Activated naive CD8-positive, alpha-beta T cell (primary cell): ENCODE measurements around the gene PCBP3.

Experiments
- H3K27ac Mint-ChIP-seq: one replicate; pipeline ENCODE4 v1.8.0; 2021; ENCODE audit warnings: mixed read lengths
- H3K27me3 Mint-ChIP-seq: one replicate; pipeline ENCODE4 v1.8.0; 2021; ENCODE audit warnings: mixed read lengths
- H3K36me3 Mint-ChIP-seq: one replicate; pipeline ENCODE4 v1.8.0; 2021; ENCODE audit warnings: mixed read lengths
- H3K4me1 Mint-ChIP-seq: one replicate; pipeline ENCODE4 v1.8.0; 2021; ENCODE audit warnings: low read depth, mixed read lengths
- H3K4me3 Mint-ChIP-seq: one replicate; pipeline ENCODE4 v1.8.0; 2021; ENCODE audit warnings: mild to moderate bottlenecking, mixed read lengths
- H3K9me3 Mint-ChIP-seq: one replicate; pipeline ENCODE4 v1.8.0; 2021; ENCODE audit warnings: low read depth, mixed read lengths

The PCBP3 gene

GRCh38 chr21:45859041-45859761 lies 215.7 kb downstream of the PCBP3 start:
- Mint-ChIP-seq H3K36me3 (no peaks in the 10 kb centered on the region), H3K9me3 (no peaks in the 10 kb centered on the region), H3K27ac (no peak overlapping the region), H3K27me3 (peaks cover 2% of the 10 kb centered on the region), H3K4me3 (no peak overlapping the region), H3K4me1 (no peaks in the 10 kb centered on the region)

GRCh38 chr21:45859762-45860357 lies 216.3 kb downstream of the PCBP3 start:
- Mint-ChIP-seq H3K9me3 (no peaks in the 10 kb centered on the region), H3K4me3 (no peak overlapping the region), H3K4me1 (no peaks in the 10 kb centered on the region), H3K27me3 (no peaks in the 10 kb centered on the region), H3K36me3 (no peaks in the 10 kb centered on the region), H3K27ac (no peak overlapping the region)

GRCh38 chr21:45860493-45861155 lies 217.1 kb downstream of the PCBP3 start:
- no peaks in the 10 kb centered on the region for H3K36me3 Mint-ChIP-seq
- H3K4me1 Mint-ChIP-seq, result no peaks in the 10 kb centered on the region
- no peak overlapping the region for H3K27ac Mint-ChIP-seq
- H3K27me3 Mint-ChIP-seq, result no peaks in the 10 kb centered on the region
- H3K9me3 Mint-ChIP-seq, result no peaks in the 10 kb centered on the region
- no peak overlapping the region for H3K4me3 Mint-ChIP-seq

GRCh38 chr21:45861156-45861870 lies 217.8 kb downstream of the PCBP3 start:
- Mint-ChIP-seq H3K4me1 (no peaks in the 10 kb centered on the region), H3K27ac (no peak overlapping the region), H3K27me3 (no peaks in the 10 kb centered on the region), H3K36me3 (no peaks in the 10 kb centered on the region), H3K9me3 (no peaks in the 10 kb centered on the region), H3K4me3 (no peak overlapping the region)

DNA sequence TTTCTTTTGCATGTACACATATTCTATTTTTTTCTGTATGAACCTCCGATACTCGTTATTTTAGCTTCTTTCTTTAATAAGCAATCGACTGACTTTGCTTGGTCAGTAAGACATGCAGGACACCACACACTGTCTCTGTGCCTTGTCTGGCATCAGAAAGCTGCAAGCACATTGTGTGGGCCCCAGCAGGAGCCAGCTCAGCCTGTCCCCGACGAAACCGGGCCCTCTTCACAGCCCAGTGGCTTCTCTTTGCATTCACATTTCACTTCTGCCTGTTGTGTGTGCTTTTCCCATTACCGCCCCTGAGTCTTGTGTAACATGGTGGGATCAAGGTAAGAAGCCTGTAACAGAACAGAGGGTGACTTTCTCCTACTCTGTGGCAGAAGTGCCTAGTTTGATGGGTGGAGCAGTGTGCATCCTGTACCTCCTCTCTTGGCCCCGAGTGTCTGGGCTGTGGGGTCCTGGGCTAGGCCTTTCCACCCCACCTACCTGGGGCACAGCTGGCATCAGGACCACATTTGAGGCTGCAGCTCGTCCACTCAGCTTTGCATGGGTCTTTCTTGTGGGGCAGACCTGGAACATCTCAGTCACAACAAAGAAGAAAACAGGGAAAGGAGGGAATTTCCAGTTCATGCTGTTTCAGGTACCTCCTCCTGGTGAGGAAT lies 219.2 kb downstream of the PCBP3 start:
- Mint-ChIP-seq H3K9me3 (no peaks in the 10 kb centered on the region), H3K27ac (no peak overlapping the region), H3K4me3 (no peak overlapping the region), H3K27me3 (no peaks in the 10 kb centered on the region), H3K36me3 (no peaks in the 10 kb centered on the region), H3K4me1 (peaks cover 3% of the 10 kb centered on the region)

DNA sequence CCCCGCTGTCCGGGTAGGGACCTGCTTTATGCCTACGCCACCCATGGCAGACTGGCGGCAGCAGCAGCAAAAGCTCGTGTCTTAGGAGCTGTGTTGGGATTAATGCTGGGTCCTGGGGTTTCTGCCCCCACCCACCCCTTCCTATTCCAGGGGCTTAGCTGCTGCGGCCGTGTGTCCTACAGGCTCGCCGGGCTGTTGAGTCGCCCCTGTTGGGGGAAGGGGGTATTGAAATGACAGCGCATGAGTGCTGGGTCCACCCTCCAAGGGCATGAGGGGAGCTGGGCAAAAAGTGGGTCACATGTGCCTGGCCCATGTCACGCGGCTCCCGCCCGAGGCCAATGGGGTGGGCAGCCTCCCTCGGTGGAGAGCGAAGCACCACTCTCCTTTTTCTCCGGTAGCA lies 219.7 kb downstream of the PCBP3 start:
- H3K36me3 Mint-ChIP-seq, result no peaks in the 10 kb centered on the region
- H3K9me3 Mint-ChIP-seq, result no peaks in the 10 kb centered on the region
- H3K4me3 Mint-ChIP-seq, result no peak overlapping the region
- peaks cover 4% of the 10 kb centered on the region for H3K4me1 Mint-ChIP-seq
- no peak overlapping the region for H3K27ac Mint-ChIP-seq
- no peaks in the 10 kb centered on the region for H3K27me3 Mint-ChIP-seq

GRCh38 chr21:45863751-45864150 lies 220.2 kb downstream of the PCBP3 start:
- Mint-ChIP-seq H3K27me3 (no peaks in the 10 kb centered on the region), H3K9me3 (no peaks in the 10 kb centered on the region), H3K4me3 (peak overlapping the region; percentile 6), H3K36me3 (no peaks in the 10 kb centered on the region), H3K27ac (no peak overlapping the region), H3K4me1 (peaks cover 4% of the 10 kb centered on the region)

DNA sequence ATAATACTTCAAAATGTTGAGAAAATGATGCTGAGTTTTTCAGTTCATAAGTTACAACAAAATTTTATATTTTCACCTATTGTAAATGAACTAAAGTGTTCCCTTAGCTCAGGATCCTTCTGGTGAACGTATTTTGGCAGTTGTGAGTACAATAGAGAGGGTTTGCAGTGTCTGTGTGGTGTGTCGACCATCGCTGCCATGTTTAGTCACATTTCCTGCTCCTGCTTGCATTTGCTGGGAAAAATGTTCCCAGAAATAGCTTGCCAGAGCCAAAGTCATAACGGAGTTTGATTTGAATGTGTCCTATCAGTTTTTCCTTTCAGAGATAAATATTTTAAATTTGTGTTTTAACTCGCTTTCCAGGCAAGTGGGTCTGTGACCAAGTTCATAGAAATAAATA lies 220.9 kb downstream of the PCBP3 start:
- Mint-ChIP-seq H3K36me3 (no peaks in the 10 kb centered on the region), H3K4me3 (no peak overlapping the region), H3K27ac (no peak overlapping the region), H3K27me3 (no peaks in the 10 kb centered on the region), H3K4me1 (peaks cover 4% of the 10 kb centered on the region), H3K9me3 (no peaks in the 10 kb centered on the region)

- H3K4me3 Mint-ChIP-seq, result no peak overlapping the region
- H3K4me1 Mint-ChIP-seq, result peaks cover 4% of the 10 kb centered on the region
- H3K36me3 Mint-ChIP-seq, result no peaks in the 10 kb centered on the region
- no peaks in the 10 kb centered on the region for H3K27me3 Mint-ChIP-seq
- H3K9me3 Mint-ChIP-seq, result no peaks in the 10 kb centered on the region
- H3K27ac Mint-ChIP-seq, result no peak overlapping the region
These were observed 221.7 kb downstream of the PCBP3 start for GRCh38 chr21:45865106-45865835.

- Mint-ChIP-seq H3K27ac (no peak overlapping the region), H3K4me1 (peaks cover 4% of the 10 kb centered on the region), H3K36me3 (no peaks in the 10 kb centered on the region), H3K4me3 (no peak overlapping the region), H3K9me3 (no peaks in the 10 kb centered on the region), H3K27me3 (no peaks in the 10 kb centered on the region)
These were observed 223.0 kb downstream of the PCBP3 start for GRCh38 chr21:45866551-45866950.

DNA sequence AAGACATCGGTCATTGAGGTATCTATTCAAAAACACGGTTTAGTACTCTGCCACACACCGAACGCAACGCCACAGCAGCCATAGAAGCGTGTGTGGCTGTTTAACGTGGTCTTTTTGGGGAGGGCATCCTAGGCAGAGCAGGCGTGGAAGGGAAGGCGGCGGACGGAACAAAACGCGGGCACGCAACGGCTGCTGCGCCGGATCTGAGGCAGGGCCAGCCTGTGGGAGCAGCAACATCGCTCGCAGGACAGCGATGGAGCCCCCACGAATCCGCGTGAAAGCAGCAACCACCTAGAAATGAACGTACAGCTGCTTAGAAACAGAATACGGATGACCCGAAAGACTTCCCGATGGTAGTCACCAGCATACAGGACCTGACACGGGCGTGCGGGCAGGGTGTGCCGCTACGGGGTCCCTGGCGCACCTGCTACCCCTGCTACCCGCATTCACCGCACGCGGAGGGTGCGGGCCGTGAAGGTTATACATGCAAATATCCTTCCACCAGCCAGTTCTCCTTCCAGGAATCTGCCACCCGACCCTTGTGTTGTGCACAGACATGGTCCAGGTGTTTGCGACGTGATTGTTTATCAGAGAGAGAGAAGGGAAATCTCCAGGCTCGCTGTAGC lies 223.6 kb downstream of the PCBP3 start:
- Mint-ChIP-seq H3K27ac (no peak overlapping the region), H3K27me3 (no peaks in the 10 kb centered on the region), H3K4me3 (no peak overlapping the region), H3K36me3 (no peaks in the 10 kb centered on the region), H3K9me3 (no peaks in the 10 kb centered on the region), H3K4me1 (peaks cover 4% of the 10 kb centered on the region)

DNA sequence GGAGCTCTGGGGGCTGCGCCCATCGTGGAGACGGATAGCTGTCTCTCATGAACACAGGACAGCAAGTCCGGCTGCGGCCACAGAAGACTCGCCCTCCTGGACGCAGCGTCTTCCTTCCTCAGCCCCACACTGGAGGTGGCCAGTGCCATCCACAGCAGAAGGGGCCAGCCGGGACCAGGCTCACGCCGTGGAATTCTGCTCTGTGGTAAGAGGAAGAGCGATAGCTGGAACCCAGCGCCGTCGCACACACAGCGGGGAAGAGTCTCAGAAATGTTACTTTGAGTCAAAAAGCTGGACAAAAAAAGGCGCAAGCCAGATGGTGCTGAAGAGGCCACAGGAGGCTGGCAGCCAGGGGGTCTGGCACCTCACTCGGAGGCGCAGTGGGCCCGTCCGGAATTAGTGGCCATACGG lies 224.2 kb downstream of the PCBP3 start:
- Mint-ChIP-seq H3K4me3 (no peak overlapping the region), H3K4me1 (peaks cover 4% of the 10 kb centered on the region), H3K36me3 (no peaks in the 10 kb centered on the region), H3K27me3 (no peaks in the 10 kb centered on the region), H3K9me3 (no peaks in the 10 kb centered on the region), H3K27ac (no peak overlapping the region)

GRCh38 chr21:45868086-45868485 lies 224.6 kb downstream of the PCBP3 start:
- no peak overlapping the region for H3K27ac Mint-ChIP-seq
- H3K9me3 Mint-ChIP-seq, result no peaks in the 10 kb centered on the region
- peaks cover 5% of the 10 kb centered on the region for H3K4me1 Mint-ChIP-seq
- no peaks in the 10 kb centered on the region for H3K36me3 Mint-ChIP-seq
- H3K27me3 Mint-ChIP-seq, result no peaks in the 10 kb centered on the region
- no peak overlapping the region for H3K4me3 Mint-ChIP-seq

DNA sequence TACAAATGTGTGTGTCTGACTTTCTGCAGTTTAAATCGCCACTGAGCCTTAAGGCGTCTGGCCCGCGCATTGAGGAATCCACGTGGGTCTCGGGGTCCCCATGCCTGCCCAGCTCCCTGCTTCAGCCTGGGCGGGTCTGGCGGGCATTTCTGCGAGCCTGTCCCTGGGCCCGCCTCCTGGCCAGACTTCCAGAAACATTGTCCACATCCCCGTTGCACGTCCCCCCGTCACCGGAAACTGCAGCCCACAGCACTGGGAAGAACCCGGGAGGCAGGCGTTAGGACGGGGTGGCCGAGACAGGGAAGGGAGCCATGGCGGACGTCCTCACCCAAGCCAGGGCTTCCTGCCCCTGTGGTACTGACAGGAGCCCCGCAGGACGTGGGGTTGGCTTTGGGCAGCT lies 225.0 kb downstream of the PCBP3 start:
- H3K4me1 Mint-ChIP-seq, result peaks cover 8% of the 10 kb centered on the region
- H3K9me3 Mint-ChIP-seq, result no peaks in the 10 kb centered on the region
- H3K27me3 Mint-ChIP-seq, result no peaks in the 10 kb centered on the region
- no peak overlapping the region for H3K27ac Mint-ChIP-seq
- no peak overlapping the region for H3K4me3 Mint-ChIP-seq
- H3K36me3 Mint-ChIP-seq, result no peaks in the 10 kb centered on the region
